Pons (tissue), 1 donor: ENCODE data around the gene HS1BP3.

Source experiments
- DNase-seq: peaks from one replicate; pipeline ENCODE4 v3.0.0-alpha.2; 2016; ENCODE audit warnings: low spot score

The HS1BP3 gene

GRCh38 chr2:20629581-20630171, 21.2 kb downstream of the HS1BP3 start:
- DNase-seq = no peak

- no peak for DNase-seq
These were observed 21.7 kb downstream of the HS1BP3 start for GRCh38 chr2:20629181-20629580.

GRCh38 chr2:20627712-20628380, 23.1 kb downstream of the HS1BP3 start:
- DNase-seq = no peak

- DNase-seq = no peak
These were observed 24.0 kb downstream of the HS1BP3 start for GRCh38 chr2:20626698-20627513.

GRCh38 chr2:20626392-20626697, 24.6 kb downstream of the HS1BP3 start:
- DNase-seq = no peak

- no peak for DNase-seq
These were observed 25.2 kb downstream of the HS1BP3 start for GRCh38 chr2:20625491-20626391.

- no peak for DNase-seq
These were observed 25.9 kb downstream of the HS1BP3 start for GRCh38 chr2:20624884-20625485.

- no peak for DNase-seq
These were observed 26.6 kb downstream of the HS1BP3 start for GRCh38 chr2:20624156-20624883.

- DNase-seq = no peak
These were observed 27.1 kb downstream of the HS1BP3 start for GRCh38 chr2:20623741-20624155.

GRCh38 chr2:20623241-20623640, 27.7 kb downstream of the HS1BP3 start:
- no peak for DNase-seq

- DNase-seq = no peak
These were observed 28.2 kb downstream of the HS1BP3 start for GRCh38 chr2:20622731-20623130.

GRCh38 chr2:20622296-20622686, 28.6 kb downstream of the HS1BP3 start:
- no peak for DNase-seq

- DNase-seq = no peak
These were observed 29.3 kb downstream of the HS1BP3 start for GRCh38 chr2:20621366-20622295.

- DNase-seq = no peak
These were observed 30.1 kb downstream of the HS1BP3 start for GRCh38 chr2:20620696-20621365.

GRCh38 chr2:20620271-20620681, 30.6 kb downstream of the HS1BP3 start:
- no peak for DNase-seq

GRCh38 chr2:20619624-20620024, 31.3 kb downstream of the HS1BP3 start:
- DNase-seq = no peak

- no peak for DNase-seq
These were observed 31.9 kb downstream of the HS1BP3 start for GRCh38 chr2:20618886-20619521.

GRCh38 chr2:20618468-20618885, 32.4 kb downstream of the HS1BP3 start:
- no peak for DNase-seq
